Upper lobe of left lung (tissue), 6 donors: ENCODE results near the gene WSB2. TPM values are rescaled to one million over a fixed set of nuclear protein-coding genes. Genes with fewer than 3 reads are reported as not detected.

Experiments
- ATAC-seq, 2 donors: fragments of 200-7000 bp; cut with Tn5 transposase; one replicate each; pipeline ENCODE4 v1.9.1; 2022; ENCODE audit warnings: mild to moderate bottlenecking in 2 of 2, moderate library complexity in 2 of 2; ENCODE audit not compliant: low FRiP score in 2 of 2
- DNase-seq, 2 donors: peaks; one replicate each; pipeline ENCODE4 v3.0.0-alpha.2; 2019 to 2020
- H3K27ac ChIP-seq, 4 donors: fragments of 200-600 bp; sonication (generic); one replicate each; pipeline ENCODE4 v1.5.1; 2016 to 2019
- H3K27me3 ChIP-seq, 4 donors: fragments of 200-600 bp; sonication (generic); one replicate each; pipeline ENCODE4 v1.5.1; 2017 to 2019
- H3K36me3 ChIP-seq, 4 donors: fragments of 200-600 bp; sonication (generic); one replicate each; pipeline ENCODE4 v1.5.1; 2016 to 2019
- H3K4me1 ChIP-seq, 4 donors: fragments of 200-600 bp; sonication (generic); one replicate each; pipeline ENCODE4 v1.5.1; 2018 to 2019
- H3K4me3 ChIP-seq, 4 donors: fragments of 200-600 bp; sonication (generic); one replicate each; pipeline ENCODE4 v1.5.1; 2017 to 2019; ENCODE audit warnings: mild to moderate bottlenecking in 2 of 4, moderate library complexity in 1 of 4
- H3K9me3 ChIP-seq, 4 donors: fragments of 200-600 bp; sonication (generic); one replicate each; pipeline ENCODE4 v1.5.1; 2018 to 2019
- EP300 ChIP-seq, 4 donors: sonication (generic); formaldehyde crosslinking; IDR thresholded peaks; one replicate each; pipeline ENCODE4 v1.5.1; 2017; ENCODE audit warnings: antibody characterized with exemption in 4 of 4, control low read depth in 2 of 4
- POLR2A ChIP-seq, 4 donors: fragments of 450-650 bp; IDR thresholded peaks; one replicate each; pipeline ENCODE4 v1.5.1; 2016 to 2017; ENCODE audit warnings: antibody characterized with exemption in 4 of 4, mild to moderate bottlenecking in 2 of 4
- POLR2AphosphoS5 ChIP-seq, 2 donors: sonication (generic); formaldehyde crosslinking; IDR thresholded peaks; one replicate each; pipeline ENCODE4 v1.5.1; 2017; ENCODE audit warnings: antibody characterized with exemption in 2 of 2
- WGBS, 2 donors: methylation state at CpG; one replicate each; pipeline ENCODE4 v1.1.5; 2017 to 2018; 5-methylcytosine and 5-hydroxymethylcytosine counted together
- total RNA-seq, 6 donors: library from RNA; depleted of rRNA in 4 of 6; stranded (reverse); fragments of >200 nt in 4 of 6; gene quantifications; one replicate each; pipeline versions ENCODE4 v1.1.0 to v1.2.1, GENCODE V29; 2016 to 2021
- TF ChIP-seq, protein P1 (sequence below), 6 experiments: fragments of 450-650 bp in 4 of 6; fragments of 200-600 bp in 2 of 6; sonication (generic) in 2 of 6; IDR thresholded peaks; one replicate each; pipeline ENCODE4 v1.5.1; 2016 to 2019; ENCODE audit warnings: antibody characterized with exemption in 6 of 6
- donor health status: DM: no; HTN: no; CAD: no; lungs with moderate emphysema.
- donor health status: DM: no; HTN: yes; CAD: no; lungs with severe emphysema.

The WSB2 gene
- total RNA-seq, 6 donors from 2014 or later, result 46.1 to 112 (median 90.3) TPM

DNA sequence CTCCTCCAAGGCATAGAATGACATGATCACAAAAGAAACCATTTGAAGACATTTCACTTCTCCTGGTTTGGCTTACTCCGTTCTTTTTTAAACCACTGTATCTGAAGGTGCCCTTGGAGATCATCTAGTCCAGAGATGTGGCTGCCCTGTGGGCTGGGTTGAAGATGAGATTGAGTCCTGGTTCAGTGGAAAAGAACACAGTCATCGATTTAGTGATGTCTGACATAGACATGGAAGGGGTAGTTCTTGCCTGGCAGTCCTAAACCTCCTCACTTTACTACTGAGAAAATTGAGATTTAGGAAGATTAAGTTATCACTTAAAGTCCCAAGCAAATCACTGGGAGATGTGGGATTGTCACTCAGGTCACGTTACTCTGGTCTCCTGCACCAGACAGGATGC is 40.1 kb upstream of the WSB2 start:
- DNase-seq (no peak), ATAC-seq (no peak)
- H3K4me3 ChIP-seq, result no peak overlapping the region
- no peaks in the 10 kb centered on the region for H3K9me3 ChIP-seq
- no peak for TF ChIP-seq EP300 (IDR thresholded peaks at IDR 0.05)
- TF ChIP-seq POLR2AphosphoS5 (IDR thresholded peaks at IDR 0.05), result no peak
- TF ChIP-seq, protein P1, sequence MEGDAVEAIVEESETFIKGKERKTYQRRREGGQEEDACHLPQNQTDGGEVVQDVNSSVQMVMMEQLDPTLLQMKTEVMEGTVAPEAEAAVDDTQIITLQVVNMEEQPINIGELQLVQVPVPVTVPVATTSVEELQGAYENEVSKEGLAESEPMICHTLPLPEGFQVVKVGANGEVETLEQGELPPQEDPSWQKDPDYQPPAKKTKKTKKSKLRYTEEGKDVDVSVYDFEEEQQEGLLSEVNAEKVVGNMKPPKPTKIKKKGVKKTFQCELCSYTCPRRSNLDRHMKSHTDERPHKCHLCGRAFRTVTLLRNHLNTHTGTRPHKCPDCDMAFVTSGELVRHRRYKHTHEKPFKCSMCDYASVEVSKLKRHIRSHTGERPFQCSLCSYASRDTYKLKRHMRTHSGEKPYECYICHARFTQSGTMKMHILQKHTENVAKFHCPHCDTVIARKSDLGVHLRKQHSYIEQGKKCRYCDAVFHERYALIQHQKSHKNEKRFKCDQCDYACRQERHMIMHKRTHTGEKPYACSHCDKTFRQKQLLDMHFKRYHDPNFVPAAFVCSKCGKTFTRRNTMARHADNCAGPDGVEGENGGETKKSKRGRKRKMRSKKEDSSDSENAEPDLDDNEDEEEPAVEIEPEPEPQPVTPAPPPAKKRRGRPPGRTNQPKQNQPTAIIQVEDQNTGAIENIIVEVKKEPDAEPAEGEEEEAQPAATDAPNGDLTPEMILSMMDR (IDR thresholded peaks at IDR 0.05), result no peak
- TF ChIP-seq POLR2A (IDR thresholded peaks at IDR 0.05), result no peak
- H3K27ac ChIP-seq, result peak overlapping the region in 1 of 4 donors; percentile 10
- 87 to 94% methylated on average over 3 of the region's 3 CpGs for WGBS, 2 donors
- H3K4me1 ChIP-seq, result peaks cover 15 to 32% (median 20%) of the 10 kb centered on the region in 4 donors
- H3K36me3 ChIP-seq, result no peaks in the 10 kb centered on the region
- no peaks in the 10 kb centered on the region for H3K27me3 ChIP-seq

GRCh38 chr12:118098911-118099671 is 38.1 kb upstream of the WSB2 start:
- Histone ChIP-seq H3K9me3 (no peaks in the 10 kb centered on the region), H3K27me3 (no peaks in the 10 kb centered on the region), H3K36me3 (peaks cover 0 to 13% (median 0%) of the 10 kb centered on the region in 4 donors), H3K27ac (no peak overlapping the region), H3K4me1 (peaks cover 9 to 19% (median 14%) of the 10 kb centered on the region in 4 donors), H3K4me3 (no peak overlapping the region)
- 85 to 87% methylated on average over 10 to 12 of the region's 12 CpGs for WGBS, 2 donors
- DNase-seq (no peak), ATAC-seq (no peak)
- TF ChIP-seq POLR2AphosphoS5 (IDR thresholded peaks at IDR 0.05) (no peak), EP300 (IDR thresholded peaks at IDR 0.05) (no peak), POLR2A (IDR thresholded peaks at IDR 0.05) (no peak)
- TF ChIP-seq, protein P1 (IDR thresholded peaks at IDR 0.05), result no peak

DNA sequence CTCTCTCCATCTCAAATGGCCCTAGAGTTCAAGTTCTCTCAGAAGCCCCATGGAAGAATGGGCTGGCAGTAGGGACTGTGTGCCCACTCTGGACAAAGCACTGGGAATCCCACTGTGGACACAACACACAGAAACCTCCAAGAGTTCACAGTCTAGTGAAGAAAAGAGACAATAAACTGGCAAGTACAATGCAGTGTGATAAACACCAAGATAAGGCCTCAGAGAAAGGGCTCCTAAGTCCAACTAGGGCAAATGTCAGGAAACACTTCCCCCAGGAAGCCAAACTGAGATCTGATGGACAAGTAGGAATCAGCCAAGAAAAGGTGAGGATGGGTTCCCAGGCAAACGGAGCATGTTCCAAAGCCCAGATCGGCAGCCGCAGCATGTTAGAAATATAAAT is 37.4 kb upstream of the WSB2 start:
- Histone ChIP-seq H3K27me3 (no peaks in the 10 kb centered on the region), H3K4me3 (no peak overlapping the region), H3K9me3 (no peaks in the 10 kb centered on the region), H3K36me3 (peaks cover 0 to 17% (median 0%) of the 10 kb centered on the region in 4 donors), H3K27ac (no peak overlapping the region), H3K4me1 (peaks cover 9 to 18% (median 12%) of the 10 kb centered on the region in 4 donors)
- TF ChIP-seq, protein P1 (IDR thresholded peaks at IDR 0.05), result no peak
- TF ChIP-seq POLR2AphosphoS5 (IDR thresholded peaks at IDR 0.05), result no peak
- TF ChIP-seq EP300 (IDR thresholded peaks at IDR 0.05), result no peak
- TF ChIP-seq POLR2A (IDR thresholded peaks at IDR 0.05), result no peak
- WGBS, 2 donors, result 73 to 79% methylated on average over 3 of the region's 3 CpGs
- DNase-seq, result no peak
- no peak for ATAC-seq

DNA sequence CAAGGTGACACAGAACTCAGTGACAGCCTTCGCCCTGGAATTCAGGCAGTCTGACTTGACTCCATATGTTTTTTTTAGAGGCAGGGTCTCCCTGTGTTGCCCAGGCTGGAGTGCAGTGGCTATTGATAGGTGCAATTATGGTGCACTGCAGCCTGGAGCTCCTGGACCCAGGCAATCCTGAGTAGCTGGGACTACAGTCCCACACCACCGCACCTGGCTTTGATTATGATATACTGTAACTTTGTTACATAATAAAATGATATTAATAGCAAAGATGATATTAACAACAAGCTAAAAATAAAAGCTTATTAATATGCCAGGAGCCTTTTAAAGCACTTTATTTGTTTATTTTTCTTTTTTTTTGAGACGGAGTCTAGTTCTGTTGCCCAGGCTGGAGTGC is 33.1 kb upstream of the WSB2 start:
- ATAC-seq, result no peak
- H3K36me3 ChIP-seq, result peaks cover 0 to 36% (median 11%) of the 10 kb centered on the region in 4 donors
- 87 to 88% methylated on average over 3 of the region's 3 CpGs for WGBS, 2 donors

More for the DNA sequence above, 33.1 kb upstream of the WSB2 start:
- Histone ChIP-seq H3K4me3 (no peak overlapping the region), H3K27ac (no peak overlapping the region), H3K27me3 (no peaks in the 10 kb centered on the region), H3K9me3 (no peaks in the 10 kb centered on the region), H3K4me1 (no peaks in the 10 kb centered on the region)
- TF ChIP-seq EP300 (IDR thresholded peaks at IDR 0.05), result no peak
- no peak for TF ChIP-seq POLR2A (IDR thresholded peaks at IDR 0.05)
- no peak for TF ChIP-seq POLR2AphosphoS5 (IDR thresholded peaks at IDR 0.05)
- TF ChIP-seq, protein P1 (IDR thresholded peaks at IDR 0.05), result no peak
- DNase-seq, result no peak
